NCI-H2227 treated with DMSO at 0.1 percent for 48 hours (cell line): ENCODE results near the gene PTPRM.
"Not testable (repeated sequence)": the region's sequence is repeated elsewhere in the genome, so short reads cannot be mapped to it uniquely, and the experiment has no call there.

Experiments
- DNase-seq: peaks from one replicate; lab custom pipeline; 2025; lab: John Stamatoyannopoulos, UW

PTPRM gene

DNA sequence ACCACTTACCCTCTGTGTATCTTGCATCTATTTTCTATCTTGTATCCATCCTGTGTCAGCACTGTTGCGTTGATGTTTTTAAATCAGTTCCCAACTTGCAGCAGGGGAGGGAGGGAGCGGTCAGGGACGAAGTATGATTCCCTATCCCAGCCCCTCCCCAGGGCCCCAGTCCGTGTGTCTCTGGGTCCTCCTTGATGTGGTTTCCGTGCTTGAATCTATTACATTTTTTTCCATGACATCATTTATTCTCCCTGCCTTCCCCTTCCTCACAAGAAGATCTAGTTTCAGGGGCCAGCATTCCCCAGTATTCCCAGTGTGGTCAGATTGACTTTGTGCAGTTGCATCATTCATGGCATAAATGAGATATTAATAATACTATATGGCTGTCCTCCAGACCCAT, 479.3 kb downstream of the PTPRM start:
- no peak for DNase-seq

DNA sequence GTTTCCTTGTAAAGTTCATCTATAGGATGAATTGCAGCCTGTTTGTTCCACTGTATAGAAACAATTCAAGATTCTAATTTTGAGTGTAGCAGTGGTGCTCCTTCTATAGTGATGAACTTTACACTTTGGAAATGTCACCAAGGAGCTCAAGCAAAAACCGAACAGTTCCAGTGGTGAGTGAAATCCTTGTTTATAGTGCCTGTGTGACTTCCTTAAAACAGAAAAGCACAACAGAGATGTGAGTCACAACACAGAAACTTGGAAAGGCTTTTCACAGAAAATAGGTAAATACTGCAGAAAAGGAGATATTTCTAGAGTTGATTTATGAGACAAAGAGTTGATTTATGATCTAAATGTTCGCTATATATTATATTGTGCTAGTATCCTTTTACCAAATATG, 482.0 kb downstream of the PTPRM start:
- DNase-seq: no peak

DNA sequence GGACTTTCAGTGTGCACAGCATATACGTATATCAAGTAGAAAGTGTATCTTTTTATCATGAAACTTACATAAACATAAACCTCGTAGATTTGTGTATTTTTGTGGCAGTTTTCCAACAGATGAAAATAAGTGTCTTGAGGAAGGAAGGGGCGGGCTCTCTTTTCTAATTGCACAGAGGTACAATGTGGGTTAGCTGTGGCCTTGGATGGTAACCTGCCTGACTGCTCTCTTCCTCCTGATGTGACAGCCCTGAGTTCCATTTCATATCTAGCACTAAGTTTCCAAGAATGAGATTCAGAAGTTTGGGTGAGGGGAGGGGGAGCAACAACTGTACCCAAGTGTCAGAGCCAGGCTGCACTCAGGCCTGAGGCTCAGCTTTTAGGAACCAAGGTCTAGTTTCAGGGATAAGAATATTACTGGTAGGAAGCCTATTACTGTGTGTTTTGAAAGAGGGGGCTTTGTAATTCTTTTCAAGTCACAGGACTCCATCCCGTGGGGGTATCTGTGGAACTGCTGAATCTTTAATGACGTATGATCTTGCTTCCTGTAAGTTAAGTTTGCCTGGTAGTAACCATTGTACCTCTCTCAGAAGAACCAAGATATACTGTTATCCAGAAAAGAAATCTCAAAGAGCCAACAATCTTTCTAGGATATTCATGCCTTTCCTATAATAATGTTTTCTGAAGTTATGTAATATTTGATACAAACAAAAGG, 483.7 kb downstream of the PTPRM start:
- DNase-seq: no peak

DNA sequence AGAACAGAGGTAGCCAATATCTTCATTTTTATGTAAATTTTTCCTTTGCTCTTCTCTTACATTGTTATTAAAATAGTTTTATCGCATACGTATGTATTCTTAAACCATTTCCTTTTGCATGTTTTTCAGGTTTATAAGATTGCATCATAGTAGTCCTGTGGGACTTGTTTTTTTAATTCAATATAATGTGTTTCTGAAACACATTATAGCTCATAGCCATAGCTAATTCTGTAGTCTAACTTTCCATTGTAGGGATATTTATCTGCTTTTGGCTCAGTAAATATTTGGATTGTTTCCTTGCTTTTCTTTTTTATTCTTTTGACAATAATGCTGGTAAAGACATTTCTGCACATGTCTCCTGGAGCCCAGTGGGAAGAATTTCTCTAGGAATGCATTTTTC, 484.3 kb downstream of the PTPRM start:
- DNase-seq: no peak

DNA sequence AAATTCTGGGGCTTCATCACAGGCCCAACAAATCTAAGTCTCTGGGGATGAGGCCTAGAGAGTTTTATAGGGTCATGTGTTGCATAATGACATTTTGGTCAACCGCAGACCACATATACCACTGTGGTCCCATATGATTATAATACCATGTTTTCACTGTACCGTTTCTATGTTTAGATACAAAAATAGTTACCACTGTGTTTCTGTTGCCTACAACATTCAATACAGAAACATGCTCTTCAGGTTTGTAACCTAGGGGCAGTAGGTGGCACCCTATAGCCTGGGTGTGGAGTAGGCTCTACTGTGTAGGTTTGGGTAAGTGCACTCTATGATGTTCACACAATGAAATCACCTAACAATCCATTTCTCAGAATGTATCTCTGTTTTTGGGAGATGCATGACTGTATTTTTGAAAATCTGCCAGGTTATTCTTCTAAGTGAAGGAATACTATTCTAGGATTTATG, 485.2 kb downstream of the PTPRM start:
- no peak for DNase-seq

DNA sequence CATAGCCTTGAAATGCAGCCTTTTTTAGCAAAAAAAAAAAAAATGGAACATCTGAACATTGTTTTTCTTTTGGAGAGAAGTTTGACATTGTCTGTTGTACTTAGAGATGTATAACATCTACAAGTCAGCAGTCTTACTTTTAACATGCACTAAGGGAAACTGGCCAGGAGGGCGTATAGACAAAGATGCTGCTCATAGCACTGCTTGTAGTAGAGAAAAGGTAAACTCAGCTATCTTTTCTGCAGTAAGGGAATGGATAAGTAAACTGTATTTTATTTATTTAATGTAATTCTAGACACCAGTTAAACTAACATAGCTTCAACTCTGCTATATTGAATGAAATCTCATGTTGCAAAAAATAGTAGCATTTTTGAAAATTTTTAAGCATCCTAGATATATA, 489.6 kb downstream of the PTPRM start:
- no peak for DNase-seq

DNA sequence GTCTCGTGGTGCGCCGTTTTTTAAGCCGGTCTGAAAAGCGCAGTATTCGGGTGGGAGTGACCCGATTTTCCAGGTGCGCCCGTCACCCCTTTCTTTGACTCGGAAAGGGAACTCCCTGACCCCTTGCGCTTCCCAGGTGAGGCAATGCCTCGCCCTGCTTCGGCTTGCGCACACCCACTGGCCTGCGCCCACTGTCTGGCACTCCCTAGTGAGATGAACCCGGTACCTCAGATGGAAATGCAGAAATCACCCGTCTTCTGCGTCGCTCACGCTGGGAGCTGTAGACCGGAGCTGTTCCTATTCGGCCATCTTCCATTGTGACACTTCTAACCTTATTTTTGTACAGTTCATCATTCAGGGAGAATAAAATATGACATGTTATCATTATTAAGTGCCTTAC, 496.0 kb downstream of the PTPRM start:
- DNase-seq: not testable (repeated sequence)

DNA sequence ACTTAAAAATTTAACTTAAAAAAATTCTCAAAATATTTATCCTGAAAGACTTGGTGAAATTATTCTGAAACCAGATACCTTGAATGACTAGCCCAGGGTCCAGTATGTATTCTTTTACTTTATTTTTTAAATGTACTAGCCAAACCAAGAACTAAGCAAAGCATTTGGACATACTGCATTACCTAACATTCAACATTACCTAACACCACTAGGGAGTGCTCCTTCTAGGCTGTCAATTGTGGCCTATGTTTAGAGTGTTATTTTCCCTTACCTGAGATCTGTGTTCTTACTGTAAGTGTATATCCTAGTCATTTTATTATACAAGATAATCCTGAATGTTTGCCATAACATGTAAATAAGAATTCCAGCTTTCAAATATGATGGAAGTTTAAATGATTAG, 496.6 kb downstream of the PTPRM start:
- no peak for DNase-seq

DNA sequence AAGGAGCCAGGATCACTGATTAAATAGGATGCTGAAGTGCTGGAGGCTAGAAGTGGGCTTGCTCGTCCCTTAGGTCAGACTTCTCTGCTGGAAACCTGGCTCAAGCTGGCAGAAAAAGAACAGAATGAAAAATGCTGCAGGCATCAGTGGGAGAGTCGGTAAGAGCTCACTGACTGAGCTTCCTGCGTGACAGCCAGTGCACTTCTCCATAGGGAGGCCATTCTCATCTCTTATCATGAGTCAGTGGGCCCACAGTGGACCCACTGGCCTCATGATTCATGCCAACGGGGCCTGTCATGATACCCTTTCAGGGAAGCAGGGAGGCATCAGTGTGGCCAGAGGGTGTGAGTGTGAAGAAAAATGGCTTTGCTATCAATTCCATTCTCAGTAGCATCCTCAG, 498.2 kb downstream of the PTPRM start:
- DNase-seq: no peak

DNA sequence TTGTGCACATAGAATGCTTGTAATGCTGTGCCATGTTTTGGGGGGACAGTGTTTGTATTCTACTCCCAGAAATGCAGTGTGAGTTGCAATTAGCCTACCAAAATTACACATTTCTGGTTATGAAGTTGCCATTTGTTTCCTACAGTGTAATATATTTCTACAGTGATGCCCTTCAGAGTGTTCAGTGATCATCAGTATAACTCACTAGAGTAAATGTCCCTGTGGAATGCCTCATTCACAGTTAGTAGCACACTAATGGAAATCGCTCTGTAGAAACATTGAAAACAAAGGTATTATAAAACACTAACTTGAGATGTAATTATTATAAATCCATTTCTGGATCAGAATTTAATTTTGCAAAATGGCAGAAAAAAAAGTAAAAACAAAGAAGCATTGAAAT, 498.7 kb downstream of the PTPRM start:
- no peak for DNase-seq

DNA sequence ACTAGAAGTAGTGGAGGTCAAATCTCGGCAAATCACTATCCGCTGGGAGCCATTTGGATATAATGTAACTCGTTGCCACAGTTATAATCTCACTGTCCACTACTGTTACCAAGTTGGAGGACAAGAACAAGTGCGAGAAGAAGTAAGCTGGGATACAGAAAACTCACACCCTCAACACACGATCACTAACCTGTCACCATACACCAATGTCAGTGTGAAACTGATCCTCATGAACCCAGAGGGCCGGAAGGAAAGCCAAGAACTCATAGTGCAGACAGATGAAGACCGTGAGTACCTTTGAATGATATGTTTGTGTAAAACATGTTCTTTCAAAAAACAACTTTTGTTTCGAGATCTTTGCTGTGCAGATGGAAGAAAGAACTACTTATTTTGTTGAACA, 502.6 kb downstream of the PTPRM start:
- DNase-seq: no peak

DNA sequence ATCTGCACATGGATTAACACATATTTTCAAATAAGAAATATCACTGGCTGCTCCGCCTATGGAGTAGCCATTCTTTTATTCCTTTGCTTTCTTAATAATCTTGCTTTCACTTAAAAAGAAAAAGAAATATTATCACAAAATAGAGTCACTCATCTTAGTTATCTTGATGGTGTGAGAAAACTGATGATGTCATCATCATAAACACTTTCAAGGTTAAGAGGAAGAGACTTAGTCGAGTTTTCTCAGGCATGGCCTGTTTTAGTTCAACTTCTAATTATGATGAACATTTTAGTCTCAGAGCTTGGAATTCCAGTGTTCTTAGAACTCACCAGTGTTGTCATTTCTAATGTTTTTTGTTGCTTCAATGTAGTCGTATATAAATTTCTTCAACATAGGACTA, 506.1 kb downstream of the PTPRM start:
- no peak for DNase-seq

DNA sequence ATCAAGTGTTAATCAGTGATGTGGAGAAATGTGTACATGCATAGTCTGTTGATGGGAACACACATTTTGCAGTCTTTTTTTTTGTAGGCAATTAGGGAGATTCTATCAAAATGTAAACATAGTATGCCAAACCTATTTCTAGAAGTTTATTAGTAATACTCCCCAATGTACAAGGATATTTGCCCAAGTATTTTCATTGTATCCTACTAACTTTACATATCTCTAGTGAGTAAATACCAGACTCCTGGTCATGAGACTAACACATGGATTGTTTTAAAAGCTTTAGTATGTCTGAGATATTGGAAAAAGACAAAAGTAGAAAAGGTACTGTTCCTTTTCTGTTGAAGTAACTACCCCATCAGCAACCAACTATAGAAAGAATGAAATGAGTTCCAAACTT, 513.0 kb downstream of the PTPRM start:
- DNase-seq: no peak

DNA sequence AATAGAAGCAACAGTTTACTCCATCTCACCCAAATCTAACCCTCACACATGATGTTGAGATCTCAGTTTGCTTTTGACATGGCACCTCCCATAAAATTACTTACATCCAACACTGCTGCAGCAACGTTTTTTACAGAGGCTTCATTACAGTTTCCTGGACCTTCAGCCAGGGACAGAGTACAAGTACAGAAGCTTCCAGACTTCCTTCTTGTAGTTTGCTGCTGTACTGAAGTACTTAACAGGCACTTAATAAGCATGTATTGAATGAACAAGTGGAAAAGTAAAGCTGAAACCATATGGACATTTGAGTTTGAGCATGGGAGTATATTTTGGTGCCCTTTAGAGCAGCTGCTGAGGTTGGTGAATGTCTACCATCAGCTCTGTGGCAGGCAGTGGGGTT, 514.2 kb downstream of the PTPRM start:
- no peak for DNase-seq

DNA sequence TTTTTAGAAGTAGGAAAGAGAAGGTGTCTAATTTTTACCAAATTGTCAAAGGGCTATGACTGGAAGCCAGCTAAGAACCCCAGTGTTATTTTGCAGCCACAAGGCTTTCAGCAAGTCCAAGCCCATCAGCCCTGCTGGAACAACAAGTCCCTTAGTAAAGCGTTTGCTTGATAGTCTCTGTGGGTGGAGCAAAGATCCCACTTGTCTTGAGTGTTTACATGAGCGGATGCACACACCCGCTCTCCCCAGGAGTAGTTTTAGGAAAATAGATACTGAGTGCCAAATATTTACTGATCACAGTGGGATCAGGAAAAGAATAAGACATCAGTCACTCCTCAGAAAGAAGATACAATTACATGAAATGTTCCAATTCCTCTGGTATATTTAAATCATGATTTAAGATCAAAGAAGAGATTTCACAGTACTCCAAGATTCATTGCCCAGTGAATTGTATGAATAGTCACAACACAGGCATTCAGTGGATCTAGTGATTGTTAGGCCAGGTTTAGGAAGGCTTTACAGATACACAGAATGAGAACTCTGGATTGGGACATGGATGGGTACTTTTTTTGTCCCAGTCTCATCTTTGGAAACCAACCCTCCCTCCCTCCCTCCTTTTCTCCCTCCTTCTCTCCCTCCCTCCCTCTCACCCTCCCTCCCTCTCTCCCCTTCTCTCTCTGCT, 514.9 kb downstream of the PTPRM start:
- no peak for DNase-seq

DNA sequence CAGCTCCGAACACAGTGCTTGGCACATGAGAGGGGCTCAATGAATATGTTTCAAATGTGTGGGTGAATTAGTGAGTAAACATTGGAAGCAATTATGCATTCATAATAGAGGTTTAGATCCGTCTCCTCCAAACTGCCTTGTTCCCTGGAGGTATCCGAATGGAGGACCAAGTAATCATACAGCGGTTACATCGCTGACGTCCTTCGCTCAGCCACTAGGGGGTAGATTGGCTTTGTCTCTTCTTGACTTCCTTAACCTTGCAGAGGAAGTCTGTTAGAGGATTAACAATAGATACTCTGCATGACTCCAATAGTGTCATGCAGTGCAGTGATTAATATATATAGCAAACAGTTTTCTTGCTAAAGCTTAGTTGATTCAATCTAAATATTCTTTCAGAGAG, 517.0 kb downstream of the PTPRM start:
- no peak for DNase-seq

DNA sequence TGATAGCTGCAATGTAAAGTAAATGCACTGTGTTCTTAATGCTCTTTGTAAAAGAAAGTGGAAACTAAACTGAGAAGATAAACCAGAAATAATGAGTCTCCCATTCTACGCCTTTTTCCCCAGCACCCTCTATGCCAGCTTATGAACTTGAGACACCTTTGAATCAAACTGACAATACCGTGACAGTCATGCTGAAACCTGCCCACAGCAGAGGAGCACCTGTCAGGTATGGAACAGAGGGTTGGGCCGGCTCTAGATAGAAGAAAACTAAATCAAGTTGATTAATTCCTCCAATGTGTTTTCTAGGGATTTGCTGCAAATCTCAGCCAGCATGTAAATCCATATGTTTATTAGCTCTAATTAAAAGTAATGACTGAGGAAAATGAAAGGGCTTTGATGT, 521.5 kb downstream of the PTPRM start:
- DNase-seq: no peak

DNA sequence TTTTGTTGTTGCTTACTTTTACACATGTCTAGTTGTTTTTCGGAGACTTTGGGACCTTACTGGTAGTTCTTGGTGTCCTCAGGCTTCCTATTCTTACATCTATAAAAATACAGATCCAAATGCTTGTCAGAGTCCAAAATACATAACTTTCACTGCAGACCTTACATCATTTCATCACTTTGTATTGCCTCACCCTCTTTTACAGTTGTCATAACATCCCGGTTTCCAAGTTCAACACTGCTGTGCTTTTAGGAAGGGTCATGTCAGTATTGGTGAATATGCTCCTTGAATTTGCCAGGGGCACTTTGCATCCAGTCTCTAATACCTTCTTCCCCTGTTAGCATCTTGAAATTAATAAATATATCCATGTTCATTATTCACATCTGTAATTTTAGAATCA, 523.9 kb downstream of the PTPRM start:
- no peak for DNase-seq

DNA sequence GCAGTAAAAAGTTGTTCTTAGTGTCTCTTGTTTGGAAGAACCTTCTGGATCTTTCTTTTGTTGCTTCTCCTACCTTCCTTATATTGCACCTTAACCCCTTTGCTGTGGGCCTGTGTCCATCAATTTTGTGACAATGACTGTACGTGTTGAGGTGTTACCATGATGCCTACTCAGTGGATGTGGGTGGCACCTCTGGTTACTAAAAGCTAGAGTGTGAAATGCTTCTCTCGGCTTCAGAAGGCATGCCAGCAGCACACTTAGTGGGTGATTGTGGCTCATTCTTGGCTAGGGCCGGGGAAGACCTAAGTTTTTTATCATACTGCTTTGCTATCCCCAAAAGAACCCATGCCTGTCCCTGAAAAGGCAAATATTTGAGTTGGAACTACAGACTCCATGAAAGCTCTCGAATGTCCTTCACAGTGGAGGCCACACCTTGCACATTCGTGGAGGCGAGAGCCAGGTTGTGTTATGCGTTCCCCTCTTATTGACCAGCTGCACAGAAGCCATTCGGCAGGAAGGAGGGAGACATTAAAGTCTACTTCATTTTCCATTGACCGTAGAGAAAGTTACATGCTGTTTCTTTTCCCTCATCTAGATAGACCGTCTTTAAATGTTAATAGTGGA, 528.9 kb downstream of the PTPRM start:
- no peak for DNase-seq

DNA sequence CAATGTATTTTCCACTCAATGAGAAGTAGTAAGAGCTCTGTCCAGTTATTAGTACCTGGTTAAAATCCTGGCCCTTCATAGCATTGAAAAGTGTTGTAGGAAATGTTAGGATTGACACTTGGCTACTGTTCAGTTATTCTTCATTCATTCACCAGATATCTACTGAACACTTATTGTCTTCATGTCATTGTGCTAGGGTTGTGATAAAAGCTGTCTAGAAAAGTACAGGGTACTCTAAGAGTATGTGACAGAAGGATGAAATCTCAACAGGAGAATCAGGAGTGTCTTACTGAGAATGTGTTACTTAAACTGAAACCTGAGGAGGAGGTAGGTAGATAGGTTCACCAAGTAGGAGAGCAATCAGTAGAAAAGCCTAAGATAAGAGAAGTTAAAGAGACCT, 530.3 kb downstream of the PTPRM start:
- DNase-seq: no peak

DNA sequence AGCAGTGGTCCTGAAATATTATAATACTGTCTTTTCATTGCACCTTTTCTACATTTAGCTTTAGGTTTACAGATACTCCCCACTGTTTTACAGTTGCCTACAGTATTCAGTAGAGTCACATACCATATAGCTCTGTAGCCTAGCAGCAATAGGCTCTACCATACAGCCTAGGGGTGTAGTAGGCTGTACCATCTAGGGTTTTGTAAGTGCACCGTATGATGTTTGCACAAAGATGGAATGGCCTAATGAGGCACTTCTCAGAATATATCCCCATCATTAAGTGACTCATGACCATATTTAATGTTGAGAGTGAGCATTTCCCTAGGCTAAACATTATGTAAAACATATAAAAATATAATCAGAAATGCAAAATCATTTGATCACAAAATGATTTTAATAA, 530.8 kb downstream of the PTPRM start:
- DNase-seq: no peak

DNA sequence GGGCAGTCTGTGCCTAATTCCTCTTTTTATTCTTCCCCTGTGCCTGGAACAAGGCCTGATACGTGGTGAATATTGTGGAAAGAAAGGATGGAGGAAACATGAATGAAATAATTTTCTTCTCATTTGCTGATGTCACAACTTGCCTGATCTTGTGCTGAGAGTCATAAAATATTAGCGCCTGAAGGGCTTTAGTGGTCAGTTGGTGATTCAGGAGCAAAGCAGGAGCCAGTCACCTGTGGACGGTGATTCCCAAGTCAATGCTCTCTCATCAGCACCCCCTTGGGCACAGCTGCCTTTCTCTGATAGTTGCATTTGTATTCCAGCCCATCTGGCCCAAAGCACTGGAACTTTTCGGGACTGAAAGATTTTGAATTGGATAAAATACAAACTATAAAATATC, 539.5 kb downstream of the PTPRM start:
- no peak for DNase-seq

DNA sequence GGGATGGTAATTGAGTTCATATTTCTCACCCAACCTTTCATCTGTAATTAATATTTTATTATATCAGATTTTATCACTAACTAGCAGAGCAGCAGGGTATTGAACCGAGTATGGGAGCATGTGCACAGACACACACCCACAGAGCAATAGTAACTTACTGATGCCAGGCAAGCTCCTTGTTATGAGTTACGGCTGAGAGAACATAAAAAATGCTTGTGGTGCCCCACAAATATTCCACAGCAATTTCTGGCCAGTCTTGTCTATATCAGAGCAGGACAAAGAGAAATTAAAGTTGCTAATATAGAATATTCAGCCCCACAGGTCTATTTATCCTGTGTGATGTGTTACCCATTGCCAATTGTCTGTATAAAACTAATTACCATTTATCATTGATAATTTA, 540.3 kb downstream of the PTPRM start:
- DNase-seq: no peak

DNA sequence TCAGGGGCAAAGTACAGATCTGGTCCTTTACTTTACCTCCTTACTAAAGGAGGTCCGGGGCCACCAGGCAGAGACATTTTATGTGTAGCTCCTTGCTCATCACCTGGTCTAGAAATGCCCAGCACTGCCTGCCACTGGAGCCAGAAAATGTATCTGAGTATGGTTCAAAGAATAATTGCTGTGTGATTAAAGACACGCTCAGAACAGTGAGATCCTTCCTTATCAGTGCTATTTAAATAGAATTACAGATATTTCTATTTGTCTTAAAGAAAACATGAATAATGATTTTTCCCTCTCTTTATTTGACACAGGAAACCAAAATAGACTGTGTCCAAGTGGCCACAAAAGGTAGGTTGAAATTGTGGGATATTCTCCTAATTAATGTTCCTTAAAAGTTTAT, 547.4 kb downstream of the PTPRM start:
- DNase-seq: no peak
